H1 (cell line): ENCODE measurements around the gene MRPL39. TPM values are rescaled to one million over a fixed set of nuclear protein-coding genes. Genes with fewer than 3 reads are reported as not detected.

Experiments
- BCL11A ChIP-seq, 2 experiments: IDR thresholded peaks; one replicate each; pipeline ENCODE4 v1.6.1; 2011; ENCODE audit warnings: low read depth in 2 of 2, low read length in 2 of 2, mild to moderate bottlenecking in 2 of 2
- CTBP2 ChIP-seq: IDR thresholded peaks from 2 replicates; pipeline ENCODE4 v1.7.0; 2011; ENCODE audit warnings: borderline replicate concordance, mild to moderate bottlenecking, moderate library complexity, mixed read lengths, low read length; ENCODE audit not compliant: insufficient read depth, insufficient read length
- RNF2 ChIP-seq: fragments of 200-900, 300-1000 bp; sonication (generic); IDR thresholded peaks from 2 replicates; pipeline ENCODE4 v1.7.1; 2016; ENCODE audit warnings: borderline replicate concordance, low read depth, mild to moderate bottlenecking, antibody characterized with exemption, low read length; ENCODE audit not compliant: poor library complexity, severe bottlenecking; ENCODE audit errors: missing control alignments
- ZNF274 ChIP-seq: IDR thresholded peaks from 2 replicates; pipeline ENCODE4 v1.7.0; 2012; ENCODE audit warnings: low read length, borderline replicate concordance; ENCODE audit errors: extremely low read depth
- polyA plus RNA-seq, 7 experiments: library from polyadenylated mRNA; depleted of rRNA in 3 of 7; stranded (reverse) in 5 of 7; unstranded in 2 of 7; fragments of >200 nt in 5 of 7; fragments of 200-250 nt in 2 of 7; gene quantifications; 1 replicate in 5 of 7; 2 replicates in 1 of 7; 4 replicates in 1 of 7; pipeline versions ENCODE4 v1.2.1 to v1.2.3, GENCODE V29; 2011 to 2013; ENCODE audit warnings: missing spikeins in 2 of 7, mixed read lengths in 2 of 7
- total RNA-seq: library from RNA; stranded (reverse); fragmentation: NEBNext Ultra II Directional; extraction: Animal tissue kit (Norgen Biotek cat#: 25700); gene quantifications from 2 replicates; pipeline ENCODE4 v1.2.1, GENCODE V29; 2021

Gene MRPL39
- total and polyA plus RNA-seq, 2 of the 8 experiments (the other 6 are each of a cell fraction or from before 2014, with no cell fraction given): 20.3 to 43.2 TPM

DNA sequence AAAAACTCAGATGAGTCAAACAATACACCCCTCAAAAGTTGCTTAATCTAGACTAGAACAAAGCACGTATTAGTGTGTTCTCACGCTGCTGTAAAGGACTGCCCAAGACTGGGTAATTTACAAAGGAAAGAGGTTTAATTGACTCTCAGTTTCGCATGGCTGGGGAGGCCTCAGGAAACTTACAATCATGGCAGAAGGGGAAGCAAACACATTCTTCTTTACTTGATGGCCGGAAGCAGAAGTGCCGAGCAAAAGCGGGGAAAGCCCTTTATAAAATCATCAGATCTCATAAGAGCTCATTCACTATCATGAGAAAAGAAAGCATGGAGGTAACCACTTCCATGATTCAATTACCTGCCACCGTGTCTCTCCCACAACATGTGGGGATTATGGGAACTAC lies 41.9 kb upstream of the MRPL39 start (continued):
- no peak for TF ChIP-seq RNF2
- TF ChIP-seq BCL11A (IDR thresholded peaks at IDR 0.05; ENCODE audit: low read depth in 2 of 2, low read length in 2 of 2): no peak
- TF ChIP-seq CTBP2: no peak
- no peak for TF ChIP-seq ZNF274
